Measurements from ENCODE around the gene DNAJC17. TPM values are rescaled to one million over a fixed set of nuclear protein-coding genes. Genes with fewer than 3 reads are reported as not detected.

Gene DNAJC17
- total RNA-seq, 4 donors from 2014 or later = 7.8 to 20.5 (median 17.8) TPM

GRCh38 chr15:40787991-40788390 lies 19.3 kb downstream of the DNAJC17 start:
- Histone ChIP-seq H3K27ac (no peak overlapping the region), H3K36me3 (peaks cover 0 to 26% of the 10 kb centered on the region in 2 donors)
- 100% methylated on average over 1 of the region's 6 CpGs; no CpG with 5 or more reads in 1 of the 2 donors for WGBS, 2 donors (ENCODE audit: low coverage in 1 of 2)

GRCh38 chr15:40787344-40787841 lies 19.9 kb downstream of the DNAJC17 start:
- Histone ChIP-seq H3K27me3 (no peaks in the 10 kb centered on the region), H3K4me3 (no peak overlapping the region), H3K36me3 (peaks cover 0 to 23% of the 10 kb centered on the region in 2 donors), H3K27ac (no peak overlapping the region), H3K9me3 (no peaks in the 10 kb centered on the region), H3K4me1 (peaks cover 0 to 9% (median 5%) of the 10 kb centered on the region in 3 donors)
- ATAC-seq = no peak
- 33 to 44% methylated on average over 1 of the region's 4 CpGs for WGBS, 2 donors (ENCODE audit: low coverage in 1 of 2)
- no peak for TF ChIP-seq POLR2A (IDR thresholded peaks at IDR 0.05)
- no peak for TF ChIP-seq CTCF (IDR thresholded peaks at IDR 0.05)
- TF ChIP-seq POLR2AphosphoS5 (IDR thresholded peaks at IDR 0.05) = no peak
- no peak for TF ChIP-seq EP300 (IDR thresholded peaks at IDR 0.05)

More at GRCh38 chr15:40787991-40788390, 19.3 kb downstream of the DNAJC17 start:
- no peak for TF ChIP-seq POLR2A (IDR thresholded peaks at IDR 0.05)
- no peak for TF ChIP-seq CTCF (IDR thresholded peaks at IDR 0.05)
- TF ChIP-seq POLR2AphosphoS5 (IDR thresholded peaks at IDR 0.05) = no peak
- TF ChIP-seq EP300 (IDR thresholded peaks at IDR 0.05) = no peak
- H3K4me1 ChIP-seq = peaks cover 0 to 9% (median 5%) of the 10 kb centered on the region in 3 donors
- no peak overlapping the region for H3K4me3 ChIP-seq
- no peaks in the 10 kb centered on the region for H3K27me3 ChIP-seq
- ATAC-seq = no peak
- no peaks in the 10 kb centered on the region for H3K9me3 ChIP-seq

- WGBS, 2 donors (ENCODE audit: low coverage in 1 of 2) = 51 to 64% methylated on average over 2 of the region's 2 CpGs
- Histone ChIP-seq H3K4me1 (peaks cover 0 to 9% (median 5%) of the 10 kb centered on the region in 3 donors), H3K27me3 (no peaks in the 10 kb centered on the region), H3K9me3 (no peaks in the 10 kb centered on the region), H3K27ac (peak overlapping the region in 1 of 4 donors; percentile 19), H3K36me3 (peaks cover 0 to 7% of the 10 kb centered on the region in 2 donors), H3K4me3 (no peak overlapping the region)
- TF ChIP-seq POLR2AphosphoS5 (IDR thresholded peaks at IDR 0.05) (no peak), CTCF (IDR thresholded peaks at IDR 0.05) (no peak), EP300 (IDR thresholded peaks at IDR 0.05) (no peak), POLR2A (IDR thresholded peaks at IDR 0.05) (no peak)
- no peak for ATAC-seq
These were observed 21.5 kb downstream of the DNAJC17 start for GRCh38 chr15:40785814-40786213.

DNA sequence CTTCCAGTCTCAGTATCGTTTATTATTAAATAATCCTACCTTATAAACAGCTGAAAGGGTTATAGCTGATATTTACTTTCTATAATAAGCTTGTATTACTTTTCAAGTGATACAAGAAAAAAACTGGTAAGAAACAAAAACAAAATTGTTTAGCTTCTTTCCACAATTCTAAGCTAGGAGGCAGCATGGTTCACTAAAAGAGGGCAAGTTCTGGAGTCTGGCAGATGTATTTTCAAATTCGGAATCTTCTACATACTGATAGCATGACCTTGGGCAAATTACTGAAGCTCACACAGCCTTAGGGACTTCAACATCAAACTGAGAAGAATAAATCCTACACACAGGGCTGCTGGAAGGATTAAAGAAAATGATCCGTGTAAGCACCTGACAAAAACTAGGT lies 22.1 kb downstream of the DNAJC17 start:
- ATAC-seq = no peak
- Histone ChIP-seq H3K27me3 (no peaks in the 10 kb centered on the region), H3K4me1 (peaks cover 0 to 9% (median 5%) of the 10 kb centered on the region in 3 donors), H3K9me3 (no peaks in the 10 kb centered on the region), H3K27ac (no peak overlapping the region), H3K36me3 (peaks cover 0 to 3% of the 10 kb centered on the region in 2 donors), H3K4me3 (no peak overlapping the region)
- TF ChIP-seq POLR2A (IDR thresholded peaks at IDR 0.05) (no peak), CTCF (IDR thresholded peaks at IDR 0.05) (no peak), POLR2AphosphoS5 (IDR thresholded peaks at IDR 0.05) (no peak), EP300 (IDR thresholded peaks at IDR 0.05) (no peak)
- WGBS, 2 donors (ENCODE audit: low coverage in 1 of 2) = 76 to 100% methylated on average over 2 to 3 of the region's 3 CpGs

GRCh38 chr15:40782609-40783227 lies 24.6 kb downstream of the DNAJC17 start:
- Histone ChIP-seq H3K4me1 (peaks cover 0 to 9% (median 5%) of the 10 kb centered on the region in 3 donors), H3K27me3 (no peaks in the 10 kb centered on the region), H3K9me3 (no peaks in the 10 kb centered on the region), H3K36me3 (peaks cover 0 to 27% of the 10 kb centered on the region in 2 donors), H3K4me3 (no peak overlapping the region), H3K27ac (no peak overlapping the region)
- ATAC-seq = no peak
- TF ChIP-seq POLR2A (IDR thresholded peaks at IDR 0.05) (no peak), CTCF (IDR thresholded peaks at IDR 0.05) (peak in 2 of 4 experiments; percentile 9 to 32)
- WGBS, 2 donors (ENCODE audit: low coverage in 1 of 2) = 74 to 87% methylated on average over 3 to 8 of the region's 8 CpGs

Measured in gastroesophageal sphincter (tissue), 4 donors.